ENCODE data around the gene ODF4.

DNA sequence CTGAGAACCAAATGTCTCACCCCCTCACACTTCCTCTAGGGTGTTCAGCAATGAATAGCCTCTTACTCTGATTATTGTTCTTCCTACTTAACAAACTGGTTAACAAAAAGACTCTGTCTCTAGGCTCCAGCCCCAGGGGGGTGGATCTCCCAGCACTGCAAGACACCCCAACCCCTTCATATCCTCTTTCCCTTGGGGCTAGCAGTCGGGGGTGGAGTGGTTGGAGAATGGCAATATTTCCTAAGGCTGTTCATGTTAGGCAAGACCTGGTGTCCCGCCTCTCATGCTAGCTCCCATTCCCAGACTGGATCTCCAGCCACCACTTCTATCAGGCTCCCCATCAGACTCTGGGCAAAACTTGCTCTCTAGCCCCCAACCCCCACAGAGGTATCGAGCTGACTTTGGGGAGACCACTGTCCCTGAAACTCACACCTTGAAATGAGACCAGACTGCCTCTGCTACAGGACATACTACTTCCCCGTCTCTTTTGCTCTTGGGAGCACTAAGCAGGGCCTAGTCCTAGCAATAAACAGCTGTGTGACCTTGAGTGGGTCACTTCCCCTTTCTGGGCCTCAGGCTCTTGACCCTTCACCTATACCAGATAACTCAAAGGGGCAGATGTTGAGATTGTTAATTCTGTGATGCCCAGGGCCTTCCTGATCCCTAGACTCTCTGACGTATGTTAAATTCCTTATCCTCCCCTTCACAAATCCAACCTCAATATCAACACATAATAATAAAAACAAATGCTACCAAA, 46.8 kb upstream of the ODF4 start:
- TF ChIP-seq, protein P1, sequence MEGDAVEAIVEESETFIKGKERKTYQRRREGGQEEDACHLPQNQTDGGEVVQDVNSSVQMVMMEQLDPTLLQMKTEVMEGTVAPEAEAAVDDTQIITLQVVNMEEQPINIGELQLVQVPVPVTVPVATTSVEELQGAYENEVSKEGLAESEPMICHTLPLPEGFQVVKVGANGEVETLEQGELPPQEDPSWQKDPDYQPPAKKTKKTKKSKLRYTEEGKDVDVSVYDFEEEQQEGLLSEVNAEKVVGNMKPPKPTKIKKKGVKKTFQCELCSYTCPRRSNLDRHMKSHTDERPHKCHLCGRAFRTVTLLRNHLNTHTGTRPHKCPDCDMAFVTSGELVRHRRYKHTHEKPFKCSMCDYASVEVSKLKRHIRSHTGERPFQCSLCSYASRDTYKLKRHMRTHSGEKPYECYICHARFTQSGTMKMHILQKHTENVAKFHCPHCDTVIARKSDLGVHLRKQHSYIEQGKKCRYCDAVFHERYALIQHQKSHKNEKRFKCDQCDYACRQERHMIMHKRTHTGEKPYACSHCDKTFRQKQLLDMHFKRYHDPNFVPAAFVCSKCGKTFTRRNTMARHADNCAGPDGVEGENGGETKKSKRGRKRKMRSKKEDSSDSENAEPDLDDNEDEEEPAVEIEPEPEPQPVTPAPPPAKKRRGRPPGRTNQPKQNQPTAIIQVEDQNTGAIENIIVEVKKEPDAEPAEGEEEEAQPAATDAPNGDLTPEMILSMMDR (conservative IDR thresholded peaks at IDR 0.05) = no peak
- no peak for TF ChIP-seq EZH2 (IDR thresholded peaks at IDR 0.05; ENCODE audit: low read depth)

All from PC-9 (cell line).